ENCODE measurements around the gene SIK2.
"Not testable (repeated sequence)": the region's sequence is repeated elsewhere in the genome, so short reads cannot be mapped to it uniquely, and the experiment has no call there.

The SIK2 gene

DNA sequence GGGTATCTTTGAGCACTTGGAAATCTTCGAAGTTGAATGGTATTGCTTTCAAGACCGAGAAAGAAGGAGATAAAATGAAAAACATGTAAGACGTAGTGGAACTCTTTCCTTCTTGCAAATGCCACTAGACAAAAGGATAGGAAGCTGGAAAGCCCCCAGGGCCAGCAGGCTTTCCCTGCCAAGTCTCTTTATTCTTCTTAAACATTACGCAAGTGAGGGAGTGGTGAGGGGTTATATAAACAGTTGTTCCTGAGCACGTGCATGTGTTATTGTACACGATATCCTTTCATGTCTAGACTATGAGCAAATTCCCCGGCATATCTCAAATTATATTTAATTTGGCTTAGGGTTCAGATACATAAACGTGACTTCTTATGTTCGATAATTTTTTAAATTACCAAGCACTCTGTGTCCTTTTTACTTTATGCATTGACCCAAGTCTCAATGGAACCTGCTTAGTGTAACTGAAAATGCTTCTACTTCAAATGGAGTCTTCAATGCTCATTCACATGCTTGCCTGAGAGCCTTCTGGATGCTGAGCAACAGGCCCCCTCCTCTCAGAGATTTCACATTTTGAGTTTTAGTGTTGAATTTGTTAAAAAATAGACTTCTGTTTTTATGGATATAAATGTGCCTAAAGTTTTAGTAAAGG lies 104.9 kb downstream of the SIK2 start:
- no peak for DNase-seq

DNA sequence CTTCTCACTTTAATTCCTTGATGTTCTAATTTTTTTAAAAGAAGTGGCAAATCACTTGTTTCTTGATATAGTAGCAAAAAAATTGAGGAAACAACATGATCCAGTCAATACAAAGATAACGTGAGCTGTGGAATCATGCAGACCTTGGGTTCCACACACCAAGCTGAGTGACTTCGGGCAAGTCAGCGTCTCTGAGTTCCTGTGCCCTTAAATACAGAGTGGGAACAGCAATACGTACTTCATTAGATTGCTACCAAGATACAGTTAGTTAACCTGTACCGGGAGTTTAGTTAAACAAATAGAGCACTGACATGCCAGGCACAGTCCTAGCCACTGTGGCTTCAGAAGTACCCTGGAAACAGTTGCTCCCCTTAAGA lies 105.4 kb downstream of the SIK2 start:
- DNase-seq, result no peak

DNA sequence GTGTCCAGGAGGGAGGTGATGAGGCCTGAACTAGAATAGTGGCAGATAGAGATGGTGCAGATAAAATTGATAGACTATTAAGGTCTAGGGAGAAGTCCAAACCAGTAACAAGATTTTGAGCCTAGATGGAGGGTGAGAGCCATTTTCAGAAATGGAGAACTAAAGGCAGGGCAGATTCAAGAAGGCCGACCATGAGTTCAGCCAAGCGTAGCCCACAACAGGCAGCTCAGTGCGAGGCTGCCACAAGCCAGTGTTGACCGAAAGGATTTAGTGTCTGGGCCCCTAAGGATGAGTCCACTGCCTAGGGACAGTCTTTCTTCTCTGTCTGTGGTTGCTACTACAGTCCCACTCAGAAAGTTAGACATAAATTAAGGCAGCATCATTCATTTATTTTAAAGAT lies 112.3 kb downstream of the SIK2 start:
- DNase-seq, result no peak

DNA sequence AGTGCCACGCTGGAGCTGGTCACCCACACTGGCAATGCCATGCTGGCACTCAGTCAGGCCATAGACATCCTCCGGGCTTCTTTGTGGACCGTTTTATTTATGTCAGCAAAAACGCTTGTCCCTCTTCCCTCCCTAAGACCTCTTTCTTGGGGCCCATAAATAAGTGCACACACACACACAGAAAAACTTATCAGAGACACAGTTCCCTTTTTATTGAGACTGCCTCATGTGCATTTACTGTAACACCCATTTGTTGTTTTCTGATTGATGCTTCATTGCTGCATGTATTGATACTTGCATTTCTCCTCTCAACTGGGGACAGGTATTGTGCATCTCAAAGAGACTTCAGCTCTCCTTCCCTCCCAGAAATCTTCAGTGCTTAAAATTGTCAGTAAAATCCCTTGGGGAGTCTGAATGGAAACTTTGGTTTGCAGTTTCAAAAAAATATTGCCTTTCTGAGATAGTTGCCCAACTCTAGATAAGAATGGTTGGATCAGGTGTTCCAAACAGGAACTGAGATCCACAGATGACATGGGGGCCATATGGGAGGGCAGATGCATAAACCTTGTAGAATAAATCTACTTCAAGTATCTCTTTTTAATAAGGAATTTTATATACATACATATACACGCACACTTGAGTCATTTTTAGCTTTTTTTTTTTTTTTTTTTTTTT lies 113.0 kb downstream of the SIK2 start:
- no peak for DNase-seq

DNA sequence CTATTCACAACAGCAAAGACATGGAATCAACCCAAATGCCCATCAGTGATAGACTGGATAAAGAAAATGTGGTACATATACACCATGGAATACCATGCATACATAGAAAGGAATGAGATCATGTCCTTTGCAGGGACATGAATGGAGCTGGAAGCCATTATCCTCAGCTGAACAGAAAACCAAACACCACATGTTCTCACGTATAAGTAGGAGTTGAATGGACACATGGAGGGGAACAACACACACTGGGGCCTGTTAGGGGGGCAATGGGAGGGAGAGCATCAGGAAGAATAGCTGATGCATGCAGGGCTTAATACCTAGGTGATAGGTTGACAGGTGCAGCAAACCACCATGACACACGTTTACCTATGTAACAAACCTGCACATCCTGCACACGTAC lies 115.4 kb downstream of the SIK2 start:
- DNase-seq, result not testable (repeated sequence)

DNA sequence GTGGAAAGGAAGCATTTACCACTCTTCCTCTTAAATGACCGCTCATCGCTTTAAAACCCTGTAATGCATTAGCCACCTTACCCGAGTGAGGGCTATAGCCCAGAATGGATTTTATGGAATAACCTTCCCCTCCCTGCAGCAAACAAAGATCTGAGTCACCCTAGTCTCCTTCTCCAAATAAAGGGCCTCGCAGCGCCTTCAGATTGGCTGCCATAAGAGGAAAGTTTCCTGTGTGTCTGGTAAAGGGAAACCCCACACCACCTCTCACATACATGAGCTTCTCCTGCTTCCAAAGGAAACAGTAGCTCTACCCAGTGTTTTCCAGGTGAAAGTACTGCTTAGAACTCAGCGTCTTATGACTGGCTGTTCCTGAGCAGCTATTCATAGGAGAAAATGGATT lies 116.2 kb downstream of the SIK2 start:
- DNase-seq, result no peak

DNA sequence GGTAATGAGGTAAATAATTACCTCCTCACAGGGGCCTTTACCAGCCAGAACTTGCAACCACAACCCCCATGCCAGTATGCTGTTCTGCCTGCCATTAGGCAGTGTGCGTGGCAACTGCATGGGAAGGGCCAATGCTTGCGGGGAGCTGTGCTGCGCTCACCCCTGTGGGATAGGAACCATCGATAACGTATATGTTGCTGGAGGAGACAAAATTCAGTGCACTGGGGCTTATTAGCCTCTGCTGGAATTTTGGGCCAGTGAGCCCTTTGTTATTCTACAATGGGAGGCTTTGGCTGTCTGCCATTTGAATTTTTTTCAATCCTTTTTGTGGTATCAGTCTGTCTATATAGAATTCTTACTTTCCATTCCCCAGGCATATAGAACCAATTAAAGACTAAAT lies 116.6 kb downstream of the SIK2 start:
- DNase-seq, result no peak

DNA sequence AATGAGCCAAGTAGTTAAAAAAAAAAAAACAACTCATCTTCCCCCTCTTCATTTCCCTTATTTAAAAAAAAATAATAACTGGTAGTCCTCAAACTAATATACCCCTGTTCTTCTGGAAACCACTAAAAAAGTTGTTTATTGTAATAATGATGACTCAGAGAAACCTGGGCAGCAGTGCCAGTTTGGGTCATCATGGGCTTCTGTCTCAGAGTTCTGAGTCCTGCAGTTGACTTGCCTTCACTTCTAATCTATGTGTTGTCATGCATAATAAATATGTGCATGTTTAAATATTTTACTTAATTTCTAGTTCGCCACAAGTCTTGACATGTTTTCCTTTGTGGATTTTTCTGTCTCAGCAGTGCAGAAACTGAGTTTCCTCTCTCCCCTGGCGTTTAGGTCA lies 117.1 kb downstream of the SIK2 start:
- DNase-seq, result no peak

DNA sequence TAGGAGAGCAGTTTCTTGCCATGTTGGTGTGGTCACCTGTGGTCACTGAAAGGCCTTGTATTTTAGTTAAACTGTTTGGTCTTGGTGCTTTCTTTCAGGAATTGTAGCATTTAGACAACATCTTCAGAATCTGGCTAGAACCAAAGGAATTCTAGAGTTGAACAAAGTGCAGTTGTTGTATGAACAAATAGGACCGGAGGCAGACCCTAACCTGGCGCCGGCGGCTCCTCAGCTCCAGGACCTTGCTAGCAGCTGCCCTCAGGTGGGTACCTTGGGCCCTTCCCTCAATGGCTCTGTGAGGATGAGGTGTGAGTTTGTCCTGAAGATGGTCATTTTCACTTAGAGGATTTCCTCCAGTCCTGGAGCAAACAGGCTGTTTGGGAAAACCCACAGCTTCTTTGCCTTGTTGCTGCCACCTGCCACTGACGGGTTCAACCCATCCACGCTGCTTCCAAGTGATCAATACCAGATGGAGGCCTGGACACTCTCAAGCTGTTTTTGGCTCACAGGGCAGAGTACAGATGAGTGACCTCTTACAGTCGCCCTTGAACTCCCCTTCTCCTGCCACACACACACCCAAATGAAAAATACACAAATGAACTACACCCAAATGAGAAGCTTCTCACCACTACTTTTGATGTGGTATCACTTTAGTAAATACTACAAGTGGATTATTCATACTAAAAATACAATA lies 118.7 kb downstream of the SIK2 start:
- DNase-seq, result no peak

DNA sequence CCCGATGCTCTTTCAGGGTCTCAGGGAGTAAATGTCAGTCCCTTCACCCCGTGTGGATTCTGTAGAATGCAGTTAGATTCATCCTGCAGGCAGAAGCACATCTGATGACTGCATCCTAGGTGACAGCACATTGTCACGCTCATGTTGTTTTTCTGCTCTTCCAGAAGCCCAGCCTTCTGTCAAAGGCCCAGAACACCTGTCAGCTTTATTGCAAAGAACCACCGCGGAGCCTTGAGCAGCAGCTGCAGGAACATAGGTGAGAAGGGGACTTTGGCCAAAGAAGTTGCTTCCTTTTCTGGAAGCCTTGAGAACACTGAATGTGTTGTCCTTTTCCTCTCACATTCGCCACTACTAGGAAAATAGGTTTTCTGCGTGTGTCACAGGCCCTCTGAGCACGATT lies 120.3 kb downstream of the SIK2 start:
- no peak for DNase-seq

DNA sequence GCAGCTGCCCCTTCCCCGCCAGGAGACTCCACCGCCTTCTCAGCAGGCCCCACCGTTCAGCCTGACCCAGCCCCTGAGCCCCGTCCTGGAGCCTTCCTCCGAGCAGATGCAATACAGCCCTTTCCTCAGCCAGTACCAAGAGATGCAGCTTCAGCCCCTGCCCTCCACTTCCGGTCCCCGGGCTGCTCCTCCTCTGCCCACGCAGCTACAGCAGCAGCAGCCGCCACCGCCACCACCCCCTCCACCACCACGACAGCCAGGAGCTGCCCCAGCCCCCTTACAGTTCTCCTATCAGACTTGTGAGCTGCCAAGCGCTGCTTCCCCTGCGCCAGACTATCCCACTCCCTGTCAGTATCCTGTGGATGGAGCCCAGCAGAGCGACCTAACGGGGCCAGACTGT lies 121.3 kb downstream of the SIK2 start:
- DNase-seq, result no peak

DNA sequence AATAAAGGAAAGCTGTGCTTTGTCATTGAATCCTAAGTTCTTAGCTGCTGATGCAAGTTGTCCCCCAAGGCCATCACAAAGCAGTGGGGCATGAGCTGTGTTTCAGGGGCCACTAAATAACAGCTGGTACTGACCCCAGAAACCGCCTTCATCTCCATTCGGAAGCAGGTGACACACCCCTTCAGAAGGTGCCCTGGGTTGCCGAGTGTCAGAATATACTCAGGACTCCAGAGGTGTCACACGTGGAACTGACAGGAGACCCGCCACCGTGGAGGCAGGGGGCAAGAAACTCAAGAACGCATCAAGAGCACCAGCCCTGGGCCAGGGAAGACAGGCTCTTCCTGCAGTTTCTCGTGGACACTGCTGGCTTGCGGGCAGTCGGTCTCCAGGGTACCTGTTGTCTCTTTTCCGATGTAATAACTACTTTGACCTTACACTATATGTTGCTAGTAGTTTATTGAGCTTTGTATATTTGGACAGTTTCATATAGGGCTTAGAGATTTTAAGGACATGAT lies 122.4 kb downstream of the SIK2 start:
- DNase-seq, result no peak

DNA sequence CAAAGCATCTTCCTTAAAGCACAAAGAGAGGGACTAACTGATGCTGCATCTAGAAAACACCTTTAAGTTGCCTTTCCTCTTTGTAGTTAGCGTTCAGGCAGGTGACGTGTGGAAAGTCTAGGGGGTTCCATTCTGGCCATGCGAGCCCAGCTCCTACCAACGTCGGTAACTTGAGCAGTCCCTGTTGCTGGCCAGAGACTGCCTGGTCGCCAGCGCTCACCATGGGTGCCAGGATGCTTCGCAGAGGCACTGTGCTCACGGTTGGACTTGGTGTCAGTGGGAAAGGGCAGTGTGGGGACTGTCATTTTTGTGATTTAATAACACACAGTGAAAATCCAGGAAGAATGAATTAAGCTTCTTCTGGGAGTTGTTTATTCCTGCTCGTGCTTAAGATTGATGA lies 123.4 kb downstream of the SIK2 start:
- DNase-seq, result no peak

DNA sequence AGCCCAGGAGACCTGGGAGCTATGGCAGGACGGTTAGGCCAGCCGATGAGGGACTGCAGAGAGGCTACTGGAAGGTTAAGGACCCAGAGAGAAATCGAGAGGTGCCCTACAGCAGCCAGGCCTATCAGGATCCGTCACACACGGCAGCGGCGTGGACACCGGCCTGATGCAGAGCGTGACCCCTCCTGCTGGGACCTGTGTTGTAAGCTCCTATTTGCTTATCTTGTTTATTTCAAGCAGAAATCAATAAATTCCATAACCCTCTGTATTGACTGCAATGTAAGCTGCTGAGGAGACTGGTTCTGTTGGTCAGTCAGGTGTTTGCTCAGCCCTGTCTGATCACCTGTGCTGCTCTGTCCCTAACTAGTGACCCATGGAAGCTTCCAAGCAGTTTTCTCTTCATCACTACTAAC lies 124.1 kb downstream of the SIK2 start:
- no peak for DNase-seq

DNA sequence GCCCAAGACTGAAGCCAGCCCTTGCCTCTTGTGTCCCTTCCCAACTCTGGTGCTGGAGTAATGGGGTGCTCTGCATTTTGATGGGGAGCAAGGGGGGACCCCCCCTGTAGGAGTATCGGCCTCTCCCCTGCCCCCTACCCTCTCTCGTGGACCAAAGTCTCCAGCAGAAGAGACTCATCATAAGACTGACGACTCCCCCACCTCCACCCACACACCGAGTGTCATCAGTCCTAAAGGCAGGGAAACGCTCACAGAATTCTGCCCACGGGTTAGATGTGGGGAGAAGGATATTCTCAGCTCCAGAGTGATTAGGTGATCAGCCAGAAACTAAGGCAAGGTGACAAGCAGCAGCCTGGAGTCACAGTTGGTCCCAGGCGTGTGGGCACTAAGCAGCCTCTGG lies 125.2 kb downstream of the SIK2 start:
- no peak for DNase-seq

DNA sequence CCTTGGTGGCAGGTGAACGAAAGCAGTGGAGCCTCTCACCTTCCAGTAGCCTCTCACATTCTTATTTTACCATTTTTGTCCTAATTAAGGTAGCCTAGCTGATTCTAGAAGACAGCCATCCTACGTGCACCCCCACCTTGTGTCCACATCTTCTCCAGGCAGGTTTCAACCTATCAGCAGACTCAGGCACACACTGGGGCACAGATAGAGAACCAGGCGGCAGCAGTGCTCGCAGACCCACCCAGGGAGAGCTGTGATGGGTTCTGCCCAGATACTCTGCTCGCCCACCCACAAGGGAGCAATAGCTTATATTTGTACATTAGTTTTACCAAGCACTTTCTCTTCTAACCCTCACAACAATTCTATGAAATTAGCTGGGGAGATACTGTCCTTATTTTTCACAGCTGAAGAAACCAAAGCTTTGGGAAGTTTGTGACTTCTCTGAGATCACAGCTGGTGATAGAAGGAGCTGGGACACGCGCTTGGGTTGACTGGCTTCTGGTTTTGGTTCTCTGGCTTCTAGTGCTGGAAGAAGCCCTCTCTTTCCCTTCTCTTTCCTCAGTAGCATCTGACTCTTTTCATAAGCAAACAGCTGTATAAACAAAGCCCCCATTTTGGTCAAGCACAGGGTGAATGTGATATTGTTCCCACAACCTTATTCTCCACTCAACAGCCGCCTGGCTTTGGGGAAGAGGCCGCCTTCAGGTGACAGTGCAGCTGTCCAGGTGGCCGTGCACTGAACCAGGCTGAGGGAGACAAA lies 127.0 kb downstream of the SIK2 start:
- no peak for DNase-seq

DNA sequence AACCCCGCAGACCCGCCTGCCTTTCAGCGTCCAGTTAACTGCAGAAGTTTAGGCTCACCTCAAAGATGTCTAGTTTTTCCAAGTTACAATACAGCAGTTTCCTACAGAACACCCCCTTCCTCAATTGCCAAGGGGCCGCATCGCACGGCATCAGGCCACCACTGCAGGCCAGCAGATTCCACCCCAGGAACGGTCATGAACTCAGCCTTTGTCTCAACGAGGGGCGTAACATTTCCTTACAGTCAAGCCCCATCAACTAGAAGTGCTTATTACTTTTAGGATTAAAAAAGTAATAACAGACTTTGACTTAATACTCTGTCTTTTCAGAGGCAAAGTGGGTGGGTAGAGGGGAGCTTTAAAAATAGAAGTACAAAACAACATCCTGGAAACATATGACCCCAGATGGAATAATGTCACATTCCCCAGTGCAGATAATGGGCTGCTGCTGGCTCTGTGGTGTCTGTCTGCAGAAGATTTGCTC lies 127.6 kb downstream of the SIK2 start:
- no peak for DNase-seq

DNA sequence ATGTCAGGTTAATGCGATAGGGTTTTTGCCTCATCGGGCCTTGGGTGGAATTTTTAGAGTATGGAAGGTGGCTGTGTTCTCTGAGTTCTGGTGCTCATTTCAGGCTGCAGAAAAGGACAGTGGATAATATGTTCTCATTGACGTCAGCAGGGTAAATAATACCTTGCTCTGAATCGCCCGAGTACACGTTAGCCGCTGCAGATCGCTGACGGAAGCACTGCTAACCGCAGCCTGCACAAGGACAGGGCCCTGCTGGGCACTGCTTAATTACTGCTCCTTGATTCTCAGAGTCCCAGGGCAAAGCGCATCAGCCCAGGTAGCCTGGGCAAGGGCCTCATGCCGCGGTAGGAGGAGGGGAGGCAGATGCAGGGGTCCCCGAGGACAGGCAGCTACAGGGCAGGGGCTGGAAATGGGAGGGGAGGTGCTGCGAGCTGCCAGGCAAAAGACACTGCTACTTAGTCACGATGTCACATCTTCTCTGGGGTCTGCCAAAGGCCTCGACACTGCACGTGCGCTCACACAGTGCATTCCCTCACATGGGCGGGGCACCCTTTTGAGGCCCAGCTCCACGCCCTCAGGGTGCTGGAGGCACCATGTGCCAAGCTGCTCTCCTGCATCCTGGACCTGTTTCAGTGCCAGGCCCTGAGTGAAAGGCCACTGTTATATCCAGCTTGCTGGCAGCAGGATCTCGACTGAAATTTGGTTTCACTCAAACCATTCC lies 128.8 kb downstream of the SIK2 start:
- DNase-seq, result no peak

DNA sequence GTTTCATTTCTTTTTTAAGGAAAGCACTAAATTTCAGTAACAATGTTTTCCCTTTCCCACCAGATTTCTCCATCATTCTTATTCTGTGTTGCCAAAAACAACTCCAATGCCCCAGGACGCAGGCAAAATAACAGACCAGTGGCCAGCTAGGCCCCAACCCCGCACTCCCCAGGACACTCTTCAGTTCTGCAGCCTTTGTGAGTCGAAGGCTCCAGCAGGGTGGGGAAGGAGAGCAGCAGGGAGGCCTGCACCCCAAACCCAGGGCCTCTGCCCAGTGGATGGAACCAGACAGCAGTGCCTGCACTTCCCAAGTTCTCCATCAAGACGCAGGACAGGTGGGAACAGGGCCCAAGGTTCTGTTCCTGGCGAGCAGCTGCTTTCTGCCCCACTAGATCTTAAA lies 129.6 kb downstream of the SIK2 start:
- DNase-seq, result no peak

DNA sequence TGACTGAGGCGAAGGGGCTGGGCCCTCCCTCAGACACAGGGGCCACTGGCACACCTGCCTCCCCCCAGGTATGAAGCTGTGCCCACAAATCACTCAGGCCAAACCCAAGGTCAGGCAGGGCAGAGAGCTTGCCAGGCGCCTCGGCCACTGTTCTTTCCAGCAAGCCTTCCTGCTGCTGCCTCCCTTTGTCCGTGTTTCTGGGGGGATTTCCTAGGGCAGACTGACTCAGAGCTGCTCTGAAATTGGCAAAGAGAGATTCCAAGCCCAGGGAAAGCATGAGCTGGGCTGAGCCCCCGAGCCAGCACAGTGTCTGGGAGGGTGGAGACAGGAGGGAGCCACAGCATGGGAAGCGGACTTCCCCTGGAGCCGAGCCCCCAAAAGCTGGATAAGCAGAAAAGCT lies 130.8 kb downstream of the SIK2 start:
- no peak for DNase-seq

DNA sequence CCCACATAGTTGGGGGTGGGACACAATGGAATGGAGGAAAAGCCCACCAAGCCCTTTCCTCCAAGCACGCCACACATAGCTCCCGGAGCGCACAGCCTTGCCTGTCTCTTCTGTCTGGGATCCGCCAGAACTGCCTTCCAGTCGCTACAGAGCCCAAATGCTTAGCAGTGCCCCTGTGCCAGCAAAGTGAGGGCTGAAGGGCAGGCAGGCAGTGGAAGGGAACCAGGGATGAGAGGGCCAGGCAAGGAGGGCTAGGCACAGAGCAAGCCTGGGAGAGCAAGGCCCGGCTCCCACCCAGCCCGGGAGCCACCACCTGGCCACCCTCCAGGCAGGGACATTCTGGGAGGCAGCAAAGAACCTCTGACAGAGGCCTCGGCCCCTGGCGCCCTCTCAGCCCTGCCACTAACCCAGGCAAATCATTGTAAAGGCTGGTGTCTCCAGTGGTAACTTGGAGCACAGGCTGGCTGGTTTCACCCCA lies 131.4 kb downstream of the SIK2 start:
- no peak for DNase-seq

Data from activated gamma-delta T cell treated with Interleukin-2 at 50 U/mL for 16 hours (primary cell).